Raji (cell line): ENCODE results near the gene KCNJ6.

Source experiments
- POLR2A ChIP-seq: IDR thresholded peaks from 2 replicates; pipeline ENCODE4 v1.6.1; 2011; ENCODE audit warnings: low read depth, low read length, control low read depth; ENCODE audit not compliant: insufficient read depth

Gene KCNJ6

DNA sequence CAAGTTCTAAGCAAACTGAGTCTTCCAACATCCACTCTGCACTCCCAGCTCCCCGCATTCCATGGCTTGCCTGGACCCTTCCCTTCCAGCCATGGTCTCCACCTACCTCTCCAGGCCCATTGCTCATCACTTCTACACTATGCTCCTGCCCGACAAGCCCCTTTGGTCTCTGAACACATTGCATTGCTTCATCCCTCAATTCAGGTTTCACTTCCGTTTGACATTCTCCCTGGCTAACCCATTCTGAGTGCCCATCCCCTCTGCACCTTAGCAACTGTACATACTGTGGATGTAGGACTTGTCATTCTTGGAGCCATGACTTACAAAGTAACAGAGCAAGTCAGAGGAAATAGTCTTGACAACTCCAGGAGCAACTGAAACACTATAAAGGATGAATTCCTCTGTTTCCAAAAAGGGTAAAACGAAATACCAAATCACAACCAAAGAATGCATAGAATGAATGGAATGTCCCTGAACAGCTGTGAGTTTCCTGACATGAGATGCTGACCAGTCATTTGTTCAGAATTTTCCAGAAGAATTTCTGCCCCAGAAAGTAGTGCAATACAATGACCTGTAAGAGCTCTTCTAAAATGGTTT, 66.7 kb downstream of the KCNJ6 start:
- no peak for TF ChIP-seq POLR2A

GRCh38 chr21:37848721-37849490, 67.4 kb downstream of the KCNJ6 start:
- no peak for TF ChIP-seq POLR2A

GRCh38 chr21:37845535-37845934, 70.7 kb downstream of the KCNJ6 start:
- TF ChIP-seq POLR2A, result no peak

- no peak for TF ChIP-seq POLR2A
Observed at GRCh38 chr21:37843191-37843590, 73.1 kb downstream of the KCNJ6 start.

DNA sequence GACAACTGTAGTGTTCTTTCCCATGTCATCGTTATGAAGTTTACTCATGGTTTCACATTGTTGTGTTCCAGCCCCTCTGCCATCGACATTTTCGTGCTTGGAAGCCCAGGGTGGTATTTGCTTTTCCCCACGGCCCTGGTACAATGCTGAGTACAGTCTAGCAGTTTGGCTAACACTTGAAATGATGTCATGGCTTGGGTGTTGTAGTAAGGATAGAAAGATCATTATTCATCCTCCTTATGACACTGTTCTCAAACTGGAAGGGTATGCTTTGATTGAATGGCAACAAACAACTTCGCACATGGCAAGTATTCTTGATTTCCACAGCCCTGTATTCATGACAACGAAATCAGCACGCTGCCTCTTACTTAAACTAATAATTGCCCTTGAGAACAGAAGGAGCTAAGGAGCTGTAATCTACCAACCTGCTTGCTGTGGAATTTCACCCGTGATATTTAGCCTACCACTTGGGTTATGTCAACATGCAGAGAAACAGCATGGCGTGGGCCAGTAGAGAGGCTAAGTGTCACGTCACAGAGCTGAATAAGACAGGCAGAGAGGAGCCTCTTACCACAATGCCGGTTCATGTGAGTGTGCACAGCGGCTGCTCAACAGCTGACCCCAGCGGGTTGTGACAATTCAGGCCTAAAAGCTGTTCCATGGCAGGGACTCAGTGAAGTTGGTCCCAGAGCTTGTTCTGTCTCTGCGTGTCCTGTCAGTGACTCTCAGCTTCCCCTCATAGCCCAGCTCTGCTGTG, 73.9 kb downstream of the KCNJ6 start:
- no peak for TF ChIP-seq POLR2A

- TF ChIP-seq POLR2A, result no peak
Observed at GRCh38 chr21:37837381-37837780, 78.9 kb downstream of the KCNJ6 start.

DNA sequence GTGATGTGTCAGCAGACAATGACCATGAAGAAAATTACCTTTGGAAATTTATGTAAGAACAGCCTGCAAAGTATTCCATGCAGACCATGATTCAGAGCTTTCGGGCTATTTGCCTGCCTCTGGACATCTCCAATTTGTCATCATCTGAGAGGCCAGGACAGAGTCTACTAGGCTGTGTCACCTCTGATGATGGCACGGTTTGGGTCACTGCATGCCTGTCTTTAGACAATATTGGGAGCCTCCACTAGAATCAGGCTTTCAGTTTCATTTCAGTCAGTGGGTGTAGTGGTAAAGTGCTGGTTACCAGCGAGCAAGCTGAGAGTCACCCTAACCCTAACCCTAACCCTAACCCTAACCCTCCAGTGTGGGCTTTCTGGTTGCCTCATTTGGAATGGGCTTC, 80.8 kb downstream of the KCNJ6 start:
- TF ChIP-seq POLR2A, result no peak

- TF ChIP-seq POLR2A, result no peak
Observed at GRCh38 chr21:37833301-37833700, 83.0 kb downstream of the KCNJ6 start.

DNA sequence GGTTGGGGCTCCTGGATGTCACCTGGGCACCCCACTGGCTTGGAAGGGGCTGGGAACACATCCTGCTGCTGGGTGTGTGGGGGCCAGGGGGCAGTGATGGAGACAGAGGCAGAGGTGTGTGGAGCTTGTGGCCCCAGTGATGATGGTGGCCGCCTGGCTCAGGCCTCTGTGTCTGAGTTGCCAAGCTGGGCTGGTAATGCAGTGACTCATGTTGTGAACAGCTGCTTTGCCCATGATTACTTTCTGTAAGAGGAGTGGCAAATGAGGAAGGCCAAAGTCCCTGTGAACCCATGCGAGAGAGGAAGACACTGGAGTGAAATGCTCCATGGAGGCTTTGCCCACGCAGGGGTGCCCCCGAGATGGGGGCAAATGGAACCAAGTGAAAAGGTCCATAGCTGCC, 86.8 kb downstream of the KCNJ6 start:
- no peak for TF ChIP-seq POLR2A

DNA sequence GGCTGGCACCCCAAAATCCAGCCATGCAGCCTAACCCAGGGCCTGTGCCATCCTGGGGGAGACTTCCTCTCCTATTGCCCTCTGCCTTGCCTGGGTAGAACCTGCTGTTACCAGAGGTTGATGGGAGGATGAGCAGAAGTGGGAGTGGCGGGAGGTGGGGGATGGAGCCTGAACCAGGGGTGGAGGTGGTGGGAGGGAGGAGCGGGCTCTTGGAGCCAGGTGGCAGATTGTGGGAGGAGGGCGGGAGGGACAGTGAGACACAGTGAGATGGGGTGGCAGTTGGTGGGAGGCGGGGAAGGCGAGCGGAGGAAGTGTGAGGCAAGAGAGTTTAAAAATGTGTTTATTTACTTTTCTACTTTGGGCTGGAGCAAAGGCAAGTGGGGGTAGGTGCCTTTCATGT, 87.3 kb downstream of the KCNJ6 start:
- TF ChIP-seq POLR2A, result no peak

DNA sequence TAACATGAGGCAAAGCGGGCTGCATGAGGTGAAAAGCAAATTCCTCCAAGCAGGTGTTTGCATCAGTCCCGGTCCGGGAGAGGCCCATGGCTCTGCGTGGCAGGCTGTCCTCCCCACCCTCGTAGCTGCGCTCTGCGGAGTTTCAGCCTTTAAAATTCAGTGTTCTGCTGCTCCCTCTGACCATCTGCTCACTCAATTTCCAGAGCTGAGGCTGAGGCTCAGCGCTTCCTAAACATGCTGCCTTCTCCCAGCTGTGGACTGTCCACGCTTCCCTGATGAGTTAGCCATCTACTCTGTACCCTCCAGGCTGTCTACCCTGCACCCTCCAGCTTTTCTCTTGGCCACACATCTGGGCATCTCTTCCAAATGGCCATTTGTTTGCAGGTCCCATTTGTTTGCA, 87.7 kb downstream of the KCNJ6 start:
- TF ChIP-seq POLR2A, result no peak

DNA sequence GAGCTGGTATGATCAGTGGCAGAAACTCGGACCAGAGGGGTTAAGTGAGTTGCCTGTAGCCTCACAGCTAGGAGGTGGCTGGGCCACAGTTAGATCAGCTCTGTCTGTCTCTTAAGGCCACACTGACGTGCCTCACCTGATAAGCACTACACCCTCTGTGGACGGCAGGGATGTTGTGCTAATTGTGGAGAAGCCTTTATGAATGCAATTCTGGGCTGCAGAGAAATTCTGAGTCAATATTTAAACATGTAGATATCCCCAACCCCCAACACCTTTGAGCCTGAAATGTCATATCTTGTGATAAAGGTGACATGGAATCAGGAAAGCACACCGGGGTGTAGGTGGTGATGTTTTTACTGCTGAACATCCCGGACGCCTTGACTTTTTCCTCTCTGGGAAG, 88.3 kb downstream of the KCNJ6 start:
- TF ChIP-seq POLR2A, result no peak

- no peak for TF ChIP-seq POLR2A
Observed at GRCh38 chr21:37821786-37822450, 94.3 kb downstream of the KCNJ6 start.

DNA sequence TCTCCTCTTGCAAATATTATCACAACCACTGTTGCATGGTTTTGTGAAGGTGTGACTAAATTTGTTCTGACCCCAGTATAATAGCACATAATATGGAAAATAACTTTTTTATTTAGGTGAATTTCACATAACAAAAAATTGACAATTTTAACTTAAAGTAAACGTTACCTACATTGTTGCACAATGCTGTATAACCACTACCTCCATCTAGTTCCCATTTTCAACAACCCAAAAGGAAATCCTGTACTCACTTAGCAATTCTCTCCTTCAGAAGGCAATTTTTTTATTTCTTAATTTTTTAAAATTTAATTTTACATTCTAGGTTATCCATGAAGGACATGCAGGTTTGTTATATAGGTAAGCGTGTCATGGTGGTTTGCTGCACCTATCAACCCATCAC, 95.2 kb downstream of the KCNJ6 start:
- TF ChIP-seq POLR2A, result no peak

- no peak for TF ChIP-seq POLR2A
Observed at GRCh38 chr21:37819372-37819771, 96.9 kb downstream of the KCNJ6 start.
